ENCODE results near the gene ESR2.
"Not testable (repeated sequence)": the region's sequence is repeated elsewhere in the genome, so short reads cannot be mapped to it uniquely, and the experiment has no call there.

The ESR2 gene

DNA sequence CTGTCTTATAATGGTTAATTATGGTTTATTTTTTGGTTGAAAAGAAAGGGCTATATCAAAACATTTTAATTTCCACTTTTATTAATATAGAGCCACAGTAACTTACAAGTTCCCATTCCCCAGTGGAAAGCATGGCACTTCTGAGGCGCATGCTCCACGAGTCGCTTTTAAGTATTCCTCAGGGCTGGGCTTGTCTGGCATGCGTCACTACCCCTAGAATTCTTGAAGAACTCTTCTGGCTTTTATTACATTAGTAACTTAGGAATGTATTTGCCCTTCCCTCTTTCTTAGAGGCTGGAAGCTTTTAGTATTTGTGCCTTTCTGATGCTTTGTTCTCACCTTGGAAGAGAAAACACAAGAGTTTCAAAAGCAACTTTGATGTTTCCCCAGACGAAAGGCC is 81.1 kb downstream of the ESR2 start:
- Histone ChIP-seq H3K4me1 (peaks cover 8% of the 10 kb centered on the region), H3K27me3 (no peaks in the 10 kb centered on the region), H3K4me3 (ENCODE audit: low read depth, low read length) (no peak overlapping the region), H3K36me3 (peaks cover 8% of the 10 kb centered on the region), H3K9me3 (no peaks in the 10 kb centered on the region)
- no peak for DNase-seq
- TF ChIP-seq, protein P1, sequence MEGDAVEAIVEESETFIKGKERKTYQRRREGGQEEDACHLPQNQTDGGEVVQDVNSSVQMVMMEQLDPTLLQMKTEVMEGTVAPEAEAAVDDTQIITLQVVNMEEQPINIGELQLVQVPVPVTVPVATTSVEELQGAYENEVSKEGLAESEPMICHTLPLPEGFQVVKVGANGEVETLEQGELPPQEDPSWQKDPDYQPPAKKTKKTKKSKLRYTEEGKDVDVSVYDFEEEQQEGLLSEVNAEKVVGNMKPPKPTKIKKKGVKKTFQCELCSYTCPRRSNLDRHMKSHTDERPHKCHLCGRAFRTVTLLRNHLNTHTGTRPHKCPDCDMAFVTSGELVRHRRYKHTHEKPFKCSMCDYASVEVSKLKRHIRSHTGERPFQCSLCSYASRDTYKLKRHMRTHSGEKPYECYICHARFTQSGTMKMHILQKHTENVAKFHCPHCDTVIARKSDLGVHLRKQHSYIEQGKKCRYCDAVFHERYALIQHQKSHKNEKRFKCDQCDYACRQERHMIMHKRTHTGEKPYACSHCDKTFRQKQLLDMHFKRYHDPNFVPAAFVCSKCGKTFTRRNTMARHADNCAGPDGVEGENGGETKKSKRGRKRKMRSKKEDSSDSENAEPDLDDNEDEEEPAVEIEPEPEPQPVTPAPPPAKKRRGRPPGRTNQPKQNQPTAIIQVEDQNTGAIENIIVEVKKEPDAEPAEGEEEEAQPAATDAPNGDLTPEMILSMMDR (IDR thresholded peaks at IDR 0.05; ENCODE audit: low read depth, low read length) = no peak

DNA sequence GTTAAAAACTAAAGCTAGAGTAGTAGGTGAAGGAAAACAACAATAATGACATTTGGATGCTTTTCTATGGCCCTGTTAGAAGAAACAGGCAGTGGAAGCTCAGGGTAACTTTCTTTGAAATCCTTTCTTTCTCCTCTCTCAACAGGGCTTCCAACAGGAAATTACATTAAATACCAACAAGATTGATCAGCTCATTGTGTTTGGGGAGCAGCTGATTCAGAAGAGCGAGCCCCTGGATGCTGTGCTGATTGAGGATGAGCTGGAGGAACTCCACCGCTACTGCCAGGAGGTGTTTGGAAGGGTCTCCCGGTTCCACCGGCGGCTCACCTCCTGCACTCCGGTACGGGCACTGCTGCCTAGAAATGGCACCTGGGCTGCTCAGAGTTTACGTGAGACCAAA is 81.5 kb downstream of the ESR2 start:
- H3K27me3 ChIP-seq = no peaks in the 10 kb centered on the region
- TF ChIP-seq, protein P1 (IDR thresholded peaks at IDR 0.05; ENCODE audit: low read depth, low read length) = no peak
- no peak for DNase-seq
- H3K36me3 ChIP-seq = peaks cover 8% of the 10 kb centered on the region
- H3K4me1 ChIP-seq = peaks cover 4% of the 10 kb centered on the region
- no peaks in the 10 kb centered on the region for H3K9me3 ChIP-seq
- no peak overlapping the region for H3K4me3 ChIP-seq (ENCODE audit: low read depth, low read length)

DNA sequence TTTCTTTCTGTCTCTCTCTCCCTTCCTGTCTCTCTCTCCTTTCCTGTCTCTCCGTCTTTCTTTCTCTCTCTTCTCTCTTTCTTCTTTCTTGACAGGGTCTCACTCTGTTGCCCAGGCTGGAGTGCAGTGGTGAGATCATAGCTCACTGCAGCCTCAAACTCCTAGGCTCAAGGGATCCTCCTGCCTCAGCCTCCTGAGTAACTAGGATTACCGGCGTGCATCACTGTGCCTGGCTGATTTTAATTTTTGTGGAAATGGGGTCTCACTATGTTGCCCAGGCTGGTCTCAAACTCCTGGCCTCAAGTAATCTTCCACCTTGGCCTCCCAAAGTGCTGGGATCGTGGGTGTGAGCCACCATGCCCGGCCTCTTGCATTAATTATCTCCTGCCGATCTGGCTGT is 83.3 kb downstream of the ESR2 start:
- not testable (repeated sequence) for H3K36me3 ChIP-seq

DNA sequence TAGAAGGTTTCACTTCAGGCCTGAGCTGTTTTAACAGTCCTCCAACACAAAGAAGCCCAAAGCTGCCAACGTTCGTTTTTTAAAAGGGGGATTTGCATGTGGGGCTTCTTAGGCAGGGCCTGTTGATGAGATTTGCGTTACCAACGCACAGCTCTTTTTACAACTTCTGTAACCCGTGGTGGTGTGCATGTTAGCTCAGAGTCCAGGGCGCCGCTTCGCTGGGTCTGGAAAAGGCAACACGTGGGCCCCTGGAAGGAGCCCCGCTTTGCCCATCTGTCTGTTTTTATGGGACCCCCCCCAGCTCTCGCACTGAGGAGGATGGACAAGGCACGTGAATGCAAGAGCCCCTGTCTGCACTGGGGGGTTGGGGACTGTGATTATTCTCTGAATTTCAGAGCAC is 84.0 kb downstream of the ESR2 start:
- Histone ChIP-seq H3K9me3 (no peaks in the 10 kb centered on the region), H3K4me3 (ENCODE audit: low read depth, low read length) (no peak overlapping the region), H3K36me3 (peaks cover 8% of the 10 kb centered on the region), H3K27me3 (no peaks in the 10 kb centered on the region), H3K4me1 (no peaks in the 10 kb centered on the region)
- TF ChIP-seq, protein P1 (IDR thresholded peaks at IDR 0.05; ENCODE audit: low read depth, low read length) = no peak
- no peak for DNase-seq

More for the DNA sequence above, 83.3 kb downstream of the ESR2 start:
- H3K4me1 ChIP-seq; DNase-seq; H3K9me3 ChIP-seq; H3K4me3 ChIP-seq (ENCODE audit: low read depth, low read length); H3K27me3 ChIP-seq: not testable (repeated sequence)

DNA sequence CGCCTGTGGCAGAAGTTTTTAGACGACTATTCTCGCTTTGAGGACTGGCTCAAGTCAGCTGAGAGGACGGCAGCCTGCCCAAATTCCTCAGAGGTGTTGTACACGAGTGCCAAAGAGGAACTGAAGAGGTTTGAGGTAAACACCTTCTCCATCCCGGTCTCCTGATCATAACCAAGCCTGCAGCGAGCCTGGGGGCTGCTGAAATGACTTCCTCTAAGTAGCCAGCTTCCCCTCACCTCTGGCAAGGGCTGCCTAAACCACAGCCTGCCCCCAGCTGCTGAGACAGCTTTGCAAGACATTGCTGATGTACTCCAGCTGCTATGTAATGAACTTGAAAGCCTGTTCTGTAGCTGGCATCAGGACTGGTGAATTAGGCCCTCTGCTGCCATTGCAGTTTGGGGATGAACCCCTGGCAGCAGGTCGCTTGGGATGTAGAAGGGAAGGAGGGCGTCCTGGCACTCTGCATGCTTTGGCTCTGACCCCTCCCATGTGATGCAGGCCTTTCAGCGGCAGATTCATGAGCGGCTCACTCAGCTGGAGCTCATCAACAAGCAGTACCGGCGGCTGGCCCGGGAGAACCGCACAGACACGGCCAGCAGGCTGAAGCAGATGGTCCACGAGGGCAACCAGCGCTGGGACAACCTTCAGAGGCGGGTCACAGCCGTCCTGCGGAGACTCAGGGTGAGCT is 84.6 kb downstream of the ESR2 start:
- TF ChIP-seq, protein P1 (IDR thresholded peaks at IDR 0.05; ENCODE audit: low read depth, low read length) = no peak
- Histone ChIP-seq H3K27me3 (no peaks in the 10 kb centered on the region), H3K4me1 (no peaks in the 10 kb centered on the region), H3K9me3 (no peaks in the 10 kb centered on the region), H3K4me3 (ENCODE audit: low read depth, low read length) (no peak overlapping the region), H3K36me3 (peaks cover 8% of the 10 kb centered on the region)
- no peak for DNase-seq

DNA sequence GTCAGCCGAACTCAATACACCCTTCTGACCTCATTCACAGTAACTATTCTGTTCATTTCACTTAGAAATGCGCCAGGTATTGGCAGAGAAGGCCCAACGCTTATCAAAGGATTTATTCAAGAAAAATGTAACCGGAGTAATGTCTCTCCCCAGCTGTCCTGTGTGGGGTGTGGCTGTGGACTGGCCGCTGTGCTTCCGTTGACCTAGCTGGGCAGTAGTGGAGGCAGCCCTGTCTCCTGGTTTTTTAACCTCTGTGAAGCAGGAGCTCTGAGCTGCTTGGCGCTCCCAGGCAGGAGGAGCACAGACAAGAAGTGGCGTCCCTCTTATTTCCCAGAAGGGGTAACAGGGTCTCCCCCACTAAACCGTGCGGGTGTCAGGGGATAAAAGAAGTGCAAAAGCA is 85.2 kb downstream of the ESR2 start:
- Histone ChIP-seq H3K27me3 (no peaks in the 10 kb centered on the region), H3K9me3 (no peaks in the 10 kb centered on the region), H3K4me3 (ENCODE audit: low read depth, low read length) (no peak overlapping the region), H3K36me3 (peaks cover 8% of the 10 kb centered on the region), H3K4me1 (no peaks in the 10 kb centered on the region)
- TF ChIP-seq, protein P1 (IDR thresholded peaks at IDR 0.05; ENCODE audit: low read depth, low read length) = no peak
- DNase-seq = no peak

Measured in BE2C (cell line).